ENCODE measurements around the gene FAM210A. TPM values are rescaled to one million over a fixed set of nuclear protein-coding genes. Genes with fewer than 3 reads are reported as not detected.

Gene FAM210A
- total RNA-seq, 1 donor from 2014 or later, result 15.1 TPM

- Histone ChIP-seq H3K27me3 (peaks cover 32% of the 10 kb centered on the region), H3K4me3 (no peak overlapping the region), H4K20me1 (ENCODE audit: low read depth) (no peaks in the 10 kb centered on the region), H3K9ac (no peak overlapping the region), H3K27ac (no peak overlapping the region), H3K4me1 (peaks cover 13% of the 10 kb centered on the region), H3F3A (ENCODE audit: low read depth) (no peaks in the 10 kb centered on the region), H3K9me3 (ENCODE audit: low read depth) (no peaks in the 10 kb centered on the region), H3K4me2 (no peak overlapping the region), H2AFZ (replicated peaks) (no peak overlapping the region), H3K36me3 (no peaks in the 10 kb centered on the region), H3K79me2 (ENCODE audit: low read depth) (no peaks in the 10 kb centered on the region)
- DNase-seq (ENCODE audit: low spot score), result no peak
- H3K27me3 Mint-ChIP-seq (ENCODE audit: insufficient read depth, low read depth), result peaks cover 13% of the 10 kb centered on the region
- TF ChIP-seq, protein P1, sequence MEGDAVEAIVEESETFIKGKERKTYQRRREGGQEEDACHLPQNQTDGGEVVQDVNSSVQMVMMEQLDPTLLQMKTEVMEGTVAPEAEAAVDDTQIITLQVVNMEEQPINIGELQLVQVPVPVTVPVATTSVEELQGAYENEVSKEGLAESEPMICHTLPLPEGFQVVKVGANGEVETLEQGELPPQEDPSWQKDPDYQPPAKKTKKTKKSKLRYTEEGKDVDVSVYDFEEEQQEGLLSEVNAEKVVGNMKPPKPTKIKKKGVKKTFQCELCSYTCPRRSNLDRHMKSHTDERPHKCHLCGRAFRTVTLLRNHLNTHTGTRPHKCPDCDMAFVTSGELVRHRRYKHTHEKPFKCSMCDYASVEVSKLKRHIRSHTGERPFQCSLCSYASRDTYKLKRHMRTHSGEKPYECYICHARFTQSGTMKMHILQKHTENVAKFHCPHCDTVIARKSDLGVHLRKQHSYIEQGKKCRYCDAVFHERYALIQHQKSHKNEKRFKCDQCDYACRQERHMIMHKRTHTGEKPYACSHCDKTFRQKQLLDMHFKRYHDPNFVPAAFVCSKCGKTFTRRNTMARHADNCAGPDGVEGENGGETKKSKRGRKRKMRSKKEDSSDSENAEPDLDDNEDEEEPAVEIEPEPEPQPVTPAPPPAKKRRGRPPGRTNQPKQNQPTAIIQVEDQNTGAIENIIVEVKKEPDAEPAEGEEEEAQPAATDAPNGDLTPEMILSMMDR (IDR thresholded peaks at IDR 0.05), result no peak
- TF ChIP-seq EZH2 (IDR thresholded peaks at IDR 0.05), result no peak
- no peak for TF ChIP-seq EZH2phosphoT487 (IDR thresholded peaks at IDR 0.05)
- peaks cover 40% of the 10 kb centered on the region for H3K4me1 Mint-ChIP-seq
- no peak overlapping the region for H3K27ac Mint-ChIP-seq
- peaks cover under 1% of the 10 kb centered on the region for H3K9me3 Mint-ChIP-seq
- H3K36me3 Mint-ChIP-seq, result no peaks in the 10 kb centered on the region
- H3K4me3 Mint-ChIP-seq, result no peak overlapping the region
These were observed 110.9 kb downstream of the FAM210A start for GRCh38 chr18:13615432-13615861.

DNA sequence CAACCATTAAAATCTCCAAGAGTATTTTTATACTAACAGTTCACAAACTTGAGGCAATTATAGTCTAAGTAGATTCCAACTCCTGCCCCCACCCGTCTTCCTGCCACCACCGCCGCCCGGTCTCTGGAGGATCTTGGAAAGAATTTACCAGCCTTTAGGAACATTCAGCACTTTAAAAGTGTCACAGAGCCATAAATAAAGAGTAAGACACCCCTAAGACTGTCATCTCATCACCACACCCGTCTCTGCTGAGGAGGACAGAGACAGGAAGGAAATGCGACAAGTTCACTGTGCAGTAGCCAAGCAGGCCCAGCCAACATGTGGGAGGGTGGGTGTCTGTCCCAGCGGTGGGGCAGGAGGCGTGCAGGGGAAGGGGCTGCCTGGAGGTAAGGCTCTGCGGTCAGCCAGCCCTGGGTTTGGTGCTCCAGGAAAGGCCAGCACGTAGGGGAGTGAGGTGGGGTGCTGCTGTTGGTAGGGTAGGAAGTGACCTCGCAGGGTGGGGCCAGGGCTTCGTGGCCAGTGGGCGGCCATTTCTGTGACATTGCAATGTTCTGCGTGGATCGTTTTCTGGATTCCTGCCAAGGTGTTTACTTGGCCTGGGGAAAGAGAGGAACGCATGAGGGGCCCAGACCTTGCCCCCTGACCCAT is 111.6 kb downstream of the FAM210A start:
- no peak for TF ChIP-seq EZH2phosphoT487 (IDR thresholded peaks at IDR 0.05)
- TF ChIP-seq, protein P1 (IDR thresholded peaks at IDR 0.05), result no peak
- TF ChIP-seq EZH2 (IDR thresholded peaks at IDR 0.05), result no peak

GRCh38 chr18:13613591-13614501 is 112.5 kb downstream of the FAM210A start:
- H3K79me2 ChIP-seq (ENCODE audit: low read depth), result no peaks in the 10 kb centered on the region
- Mint-ChIP-seq H3K4me1 (peaks cover 30% of the 10 kb centered on the region), H3K27ac (no peak overlapping the region), H3K4me3 (no peak overlapping the region), H3K9me3 (no peaks in the 10 kb centered on the region), H3K27me3 (ENCODE audit: insufficient read depth, low read depth) (peaks cover 12% of the 10 kb centered on the region), H3K36me3 (no peaks in the 10 kb centered on the region)
- no peak overlapping the region for H2AFZ ChIP-seq (replicated peaks)
- H3K27ac ChIP-seq, result no peak overlapping the region
- no peaks in the 10 kb centered on the region for H3K9me3 ChIP-seq (ENCODE audit: low read depth)
- no peak overlapping the region for H3K4me3 ChIP-seq
- no peak for TF ChIP-seq EZH2 (IDR thresholded peaks at IDR 0.05)
- no peak for TF ChIP-seq EZH2phosphoT487 (IDR thresholded peaks at IDR 0.05)
- TF ChIP-seq, protein P1 (IDR thresholded peaks at IDR 0.05), result no peak
- DNase-seq (ENCODE audit: low spot score), result no peak
- no peak overlapping the region for H3K4me2 ChIP-seq
- peaks cover 15% of the 10 kb centered on the region for H3K4me1 ChIP-seq
- peaks cover 34% of the 10 kb centered on the region for H3K27me3 ChIP-seq
- H4K20me1 ChIP-seq (ENCODE audit: low read depth), result no peaks in the 10 kb centered on the region
- no peak overlapping the region for H3K9ac ChIP-seq
- no peaks in the 10 kb centered on the region for H3F3A ChIP-seq (ENCODE audit: low read depth)
- H3K36me3 ChIP-seq, result no peaks in the 10 kb centered on the region

More for the DNA sequence above, 111.6 kb downstream of the FAM210A start:
- H3K4me3 Mint-ChIP-seq, result no peak overlapping the region
- H3K4me2 ChIP-seq, result no peak overlapping the region
- H3F3A ChIP-seq (ENCODE audit: low read depth), result no peaks in the 10 kb centered on the region
- H3K36me3 Mint-ChIP-seq, result no peaks in the 10 kb centered on the region
- H3K4me1 Mint-ChIP-seq, result peaks cover 33% of the 10 kb centered on the region
- H3K79me2 ChIP-seq (ENCODE audit: low read depth), result no peaks in the 10 kb centered on the region
- H3K27ac ChIP-seq, result no peak overlapping the region
- H3K36me3 ChIP-seq, result no peaks in the 10 kb centered on the region
- H3K9ac ChIP-seq, result no peak overlapping the region
- no peaks in the 10 kb centered on the region for H4K20me1 ChIP-seq (ENCODE audit: low read depth)
- H3K4me3 ChIP-seq, result no peak overlapping the region
- H3K27ac Mint-ChIP-seq, result no peak overlapping the region
- H3K4me1 ChIP-seq, result peaks cover 15% of the 10 kb centered on the region
- peaks cover 12% of the 10 kb centered on the region for H3K27me3 Mint-ChIP-seq (ENCODE audit: insufficient read depth, low read depth)
- H2AFZ ChIP-seq (replicated peaks), result no peak overlapping the region
- H3K9me3 ChIP-seq (ENCODE audit: low read depth), result no peaks in the 10 kb centered on the region
- no peaks in the 10 kb centered on the region for H3K9me3 Mint-ChIP-seq
- H3K27me3 ChIP-seq, result peaks cover 34% of the 10 kb centered on the region
- DNase-seq (ENCODE audit: low spot score), result no peak

Small RNA genes lying within 50 kb of the gene (small RNA-seq; reads per million reads assigned to genes)
- gene AP001525.1 (not detected), gene RN7SL362P (not detected)

Other genes starting within 250 kb of the FAM210A start
- gene RNMT, start 115 bp upstream of the FAM210A start, total RNA-seq (ENCODE audit: low replicate concordance), result 44.5 and 70.4 TPM in 2 replicates
- gene MC5R, start 97.6 kb upstream of the FAM210A start, total RNA-seq (ENCODE audit: low replicate concordance), result not detected in 2 replicates
- gene MC2R, start 189.0 kb upstream of the FAM210A start, total RNA-seq (ENCODE audit: low replicate concordance), result not detected in 2 replicates